Retina (tissue), 1 donor: Measurements from ENCODE around the gene RPS14.
"Not testable (repeated sequence)": the region's sequence is repeated elsewhere in the genome, so short reads cannot be mapped to it uniquely, and the experiment has no call there.

Source experiments
- DNase-seq: peaks from one replicate; pipeline ENCODE4 v3.0.0-alpha.2; 2016

RPS14 gene

DNA sequence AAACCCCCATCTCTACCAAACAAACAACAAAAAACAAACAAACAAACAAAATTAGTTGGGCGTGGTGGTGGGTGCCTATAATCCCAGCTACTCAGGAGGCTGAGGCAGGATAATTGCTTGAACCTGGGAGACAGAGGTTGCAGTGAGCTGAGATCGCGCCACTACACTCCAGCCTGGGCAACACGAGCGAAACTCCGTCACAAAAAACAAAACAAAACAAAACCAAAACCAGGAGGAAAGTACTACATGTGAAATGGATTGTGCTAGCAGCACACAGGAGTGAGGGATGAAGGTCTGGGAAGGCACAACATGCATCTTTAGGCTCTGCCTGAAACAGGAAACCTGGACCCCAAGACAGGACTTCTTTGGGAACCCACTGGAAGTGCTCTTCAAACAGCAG is 27.0 kb upstream of the RPS14 start:
- DNase-seq: not testable (repeated sequence)

GRCh38 chr5:150473673-150474358 is 24.3 kb upstream of the RPS14 start:
- no peak for DNase-seq

GRCh38 chr5:150469718-150470469 is 20.4 kb upstream of the RPS14 start:
- no peak for DNase-seq

GRCh38 chr5:150468206-150468605 is 18.7 kb upstream of the RPS14 start:
- no peak for DNase-seq

DNA sequence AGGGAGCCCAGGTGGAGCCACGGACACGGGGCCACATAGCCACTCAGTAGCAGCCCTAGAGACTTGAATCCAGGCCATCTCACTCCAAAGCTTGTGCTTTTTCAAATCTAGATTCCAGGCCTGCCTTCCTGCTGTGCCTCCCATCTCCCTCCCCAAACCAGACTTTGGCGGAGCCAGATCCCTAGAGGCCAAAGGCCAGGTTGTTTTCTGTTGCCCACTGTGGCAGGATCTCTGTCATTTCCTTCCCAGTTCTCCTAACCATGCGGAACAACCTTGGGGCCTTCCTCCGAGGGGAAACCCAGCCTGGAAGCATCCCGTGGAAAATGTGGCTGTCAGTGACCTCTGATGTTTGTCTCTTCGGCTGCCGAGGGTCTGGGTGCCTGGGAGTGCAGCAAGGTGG is 16.4 kb upstream of the RPS14 start:
- DNase-seq: no peak

DNA sequence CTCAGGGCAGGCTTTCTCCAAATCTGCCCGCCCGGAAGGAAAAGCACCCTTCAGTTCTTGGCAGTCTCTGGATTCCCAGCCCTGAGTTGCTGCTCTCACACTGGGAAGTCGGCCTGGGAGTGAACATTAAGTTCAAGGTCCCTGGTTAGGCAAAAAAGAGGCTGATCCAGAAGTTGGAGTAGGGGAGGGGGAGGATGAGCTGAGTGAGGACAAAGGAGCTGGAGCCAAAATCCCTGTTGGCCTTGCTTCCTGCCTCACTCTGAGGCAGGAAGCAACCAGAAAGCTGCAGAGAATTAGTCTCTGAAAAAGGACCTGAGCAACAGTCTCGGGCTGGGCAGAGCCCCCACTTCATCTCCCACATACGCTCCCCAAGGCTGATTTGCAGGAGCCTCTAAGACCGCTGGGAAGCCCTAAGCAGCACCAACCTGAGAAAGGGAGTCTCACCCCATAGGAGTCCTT is 15.0 kb upstream of the RPS14 start:
- no peak for DNase-seq

GRCh38 chr5:150461231-150461630 is 11.7 kb upstream of the RPS14 start:
- DNase-seq: no peak

DNA sequence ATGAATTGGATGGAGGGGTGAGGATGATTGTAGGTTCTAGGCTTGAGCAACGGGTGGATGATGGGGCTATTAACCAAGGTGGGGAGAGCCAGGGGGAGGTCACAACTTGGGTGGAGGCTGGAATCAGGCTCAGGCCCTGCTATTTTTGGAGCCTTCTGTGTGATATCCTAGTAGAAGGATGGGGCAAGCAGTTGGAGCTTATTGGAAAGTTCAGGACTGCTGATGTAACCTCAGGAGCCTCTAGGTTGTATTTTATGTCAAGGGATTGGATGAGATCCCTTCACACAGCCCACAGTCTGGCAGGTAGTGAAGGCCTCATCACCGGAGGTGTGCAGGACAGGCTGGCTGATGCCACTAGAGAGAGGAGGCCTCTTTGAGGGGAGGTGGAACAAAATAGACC is 11.2 kb upstream of the RPS14 start:
- no peak for DNase-seq

DNA sequence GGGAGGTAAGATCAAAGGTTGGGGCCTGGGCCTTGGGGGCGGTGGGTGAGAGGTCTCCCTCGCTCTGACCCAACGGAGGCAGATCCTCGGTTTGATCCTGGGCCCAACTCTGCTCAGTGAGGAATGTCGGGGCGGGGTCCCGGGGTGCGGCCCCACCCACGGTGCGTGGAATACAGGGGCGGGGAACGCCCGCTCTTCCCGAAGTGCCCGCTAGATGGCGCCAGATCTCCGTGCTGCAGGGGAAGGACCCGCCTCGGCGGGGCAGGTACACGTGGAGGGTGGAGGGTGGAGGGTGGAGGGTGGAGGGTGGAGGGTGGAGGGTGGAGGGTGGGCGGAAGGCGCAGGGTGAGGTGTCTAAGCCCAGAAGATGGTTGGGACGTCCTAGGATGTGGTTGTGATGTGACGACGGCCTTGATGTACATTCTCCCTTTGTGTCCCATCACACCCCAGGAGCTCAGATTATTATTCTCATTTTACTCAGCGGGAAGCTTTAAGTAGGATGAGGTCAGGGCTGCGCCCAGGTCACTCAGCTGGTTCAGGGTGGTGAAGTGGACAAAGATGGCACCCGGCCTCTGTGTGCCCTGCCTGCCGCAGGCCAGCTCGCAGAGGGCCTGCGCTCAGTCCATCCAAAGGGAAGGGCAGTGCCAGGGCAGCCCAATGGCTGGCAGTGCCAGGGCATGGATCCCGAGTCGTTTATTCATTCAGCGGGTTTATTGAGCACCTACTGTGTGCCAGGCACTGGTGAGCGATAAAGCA is 9.4 kb upstream of the RPS14 start:
- DNase-seq: peak; percentile 88

DNA sequence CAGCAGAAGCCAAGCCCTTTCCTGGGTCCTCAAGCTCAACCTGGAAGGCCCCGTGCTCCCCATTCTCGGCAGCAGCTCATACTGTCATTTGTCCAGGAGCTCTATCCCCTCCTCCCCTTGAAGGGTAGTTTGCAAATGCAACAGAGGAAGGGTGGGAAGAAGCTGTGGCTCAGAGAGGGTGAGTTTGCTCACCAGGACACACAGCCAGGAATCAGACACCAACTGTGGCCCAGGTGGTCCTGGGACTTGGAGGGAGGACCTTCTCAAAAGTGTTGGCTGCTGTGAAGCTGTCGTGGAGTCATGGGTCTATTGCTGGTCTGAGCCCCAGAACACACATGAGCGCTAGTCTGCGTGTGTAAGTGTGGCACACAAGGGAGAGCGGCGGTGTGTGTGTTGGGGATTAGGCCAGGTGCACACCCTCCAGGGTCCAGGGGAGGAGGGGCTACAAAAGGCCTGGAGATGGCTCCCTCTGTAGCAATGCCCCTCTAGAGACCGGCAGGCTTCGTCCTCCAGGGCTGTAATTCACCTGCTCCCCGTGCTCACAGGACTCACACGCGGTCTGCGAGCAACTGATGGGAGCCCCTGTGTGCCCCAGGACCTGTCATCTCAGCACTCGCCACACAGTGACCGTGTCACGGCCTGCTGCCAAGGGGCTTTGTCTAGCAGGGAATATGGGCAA is 8.2 kb upstream of the RPS14 start:
- no peak for DNase-seq

GRCh38 chr5:150457121-150457520 is 7.6 kb upstream of the RPS14 start:
- no peak for DNase-seq

GRCh38 chr5:150454492-150455229 is 5.1 kb upstream of the RPS14 start:
- DNase-seq: no peak

GRCh38 chr5:150454027-150454426 is 4.5 kb upstream of the RPS14 start:
- not testable (repeated sequence) for DNase-seq

DNA sequence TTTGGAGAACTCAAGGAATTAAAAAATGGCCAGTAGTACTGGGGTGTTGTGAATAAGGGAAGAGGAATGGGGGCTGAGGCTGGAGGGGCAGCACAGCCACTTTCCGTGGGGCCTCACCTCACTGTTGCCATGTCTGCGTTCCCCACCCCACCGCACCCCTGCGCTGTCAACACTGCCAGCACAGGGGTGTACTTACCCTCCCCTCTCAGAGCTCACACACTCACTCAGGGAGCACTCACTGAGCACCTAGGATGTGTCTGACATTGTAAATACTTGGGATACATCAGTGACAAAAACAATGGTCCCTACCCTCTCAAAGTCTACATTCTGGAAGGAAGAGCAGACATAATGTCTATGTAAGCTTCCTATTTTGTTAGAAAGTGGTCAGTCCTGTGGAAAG is 3.4 kb upstream of the RPS14 start:
- no peak for DNase-seq

GRCh38 chr5:150451594-150451993 is 2.1 kb upstream of the RPS14 start:
- DNase-seq: no peak

DNA sequence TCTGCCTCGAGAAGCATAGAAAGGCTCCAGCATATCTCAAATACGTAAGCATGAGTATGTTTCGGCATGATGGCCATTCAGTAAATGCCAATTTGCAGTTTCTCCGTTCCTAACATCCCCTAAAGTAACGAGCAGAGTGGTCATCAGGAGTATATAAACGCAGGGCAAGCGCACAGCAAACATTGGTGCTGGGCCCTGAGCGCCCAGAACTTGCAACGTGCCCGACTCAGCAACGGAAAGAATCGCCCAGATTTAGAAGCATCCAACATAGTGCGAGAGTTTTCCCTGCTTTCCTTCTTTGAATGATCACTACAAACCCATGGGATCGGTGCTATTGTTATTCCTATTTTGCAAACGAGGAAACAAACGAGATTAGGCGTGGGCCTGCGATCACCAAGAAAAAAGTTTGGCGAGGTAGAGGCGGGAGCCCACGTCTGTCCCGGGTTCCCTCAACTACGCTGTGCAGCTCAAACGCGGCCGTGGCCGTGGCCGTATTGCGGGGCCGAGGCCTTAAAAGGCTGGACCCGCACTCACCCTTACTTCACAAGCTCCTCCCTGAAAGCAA is 505 bp downstream of the RPS14 start:
- no peak for DNase-seq

DNA sequence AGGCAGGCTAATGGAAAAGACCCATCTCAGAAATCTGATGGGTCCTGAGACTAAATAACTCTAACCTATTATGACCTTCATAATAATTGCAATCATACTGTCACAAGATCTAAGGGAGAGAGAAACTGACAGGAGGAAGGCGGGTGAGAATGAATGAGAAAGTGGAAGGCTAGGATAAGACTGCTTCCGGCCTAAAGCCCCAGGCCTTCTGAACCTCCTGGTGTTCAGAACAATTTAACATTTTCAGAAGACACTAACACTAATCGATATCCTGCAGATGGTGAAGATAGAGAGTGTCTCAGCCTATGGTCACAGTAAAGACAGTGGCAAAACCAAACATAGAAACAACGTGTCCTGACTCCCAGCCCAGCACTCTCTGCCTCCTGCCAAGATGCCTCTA is 1.2 kb downstream of the RPS14 start:
- no peak for DNase-seq

DNA sequence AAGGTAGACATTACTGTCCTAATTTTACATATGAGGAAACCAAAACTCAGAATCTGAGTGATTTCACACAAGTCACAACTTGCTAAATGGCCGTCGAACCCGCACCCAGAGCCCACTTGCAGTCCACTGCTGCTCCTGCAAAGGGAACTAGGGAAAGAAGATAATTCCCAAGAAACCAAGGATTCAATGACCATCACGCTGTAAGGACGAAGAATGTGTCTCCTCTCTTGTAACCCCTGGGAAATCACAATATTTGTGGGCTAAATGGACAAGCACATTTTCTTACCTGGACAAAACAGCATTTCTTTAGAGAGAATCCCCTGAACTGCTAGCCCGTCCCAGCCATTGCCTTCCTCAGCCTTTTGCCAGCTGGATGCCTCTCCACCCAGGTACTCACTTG is 2.4 kb downstream of the RPS14 start:
- no peak for DNase-seq

- DNase-seq: no peak
Measured at GRCh38 chr5:150446583-150446982, 3.0 kb downstream of the RPS14 start.

GRCh38 chr5:150446088-150446487 is 3.5 kb downstream of the RPS14 start:
- DNase-seq: no peak

DNA sequence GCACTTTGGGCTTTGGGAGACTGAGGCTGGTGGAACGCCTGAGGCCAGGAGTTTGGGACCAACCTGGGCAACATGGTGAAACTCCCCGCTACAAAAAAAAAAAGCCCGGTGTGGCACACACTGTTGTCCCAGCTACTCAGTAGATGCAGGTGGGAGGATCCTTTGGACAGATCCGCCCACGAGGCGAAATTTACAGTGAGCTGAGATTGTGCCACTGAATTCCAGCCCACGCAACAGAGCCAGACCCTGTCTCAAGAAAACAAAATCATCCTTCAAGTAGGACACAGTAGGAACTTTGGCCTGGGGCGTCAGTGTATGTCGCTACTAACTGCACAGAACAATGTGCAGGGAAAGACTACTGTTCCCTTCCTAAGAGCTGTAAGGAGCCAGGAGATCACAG is 4.8 kb downstream of the RPS14 start:
- no peak for DNase-seq
